Esophagus (tissue), 2 donors: ENCODE data around the gene ZNF444. TPM values are rescaled to one million over a fixed set of nuclear protein-coding genes. Genes with fewer than 3 reads are reported as not detected.
"Not testable (repeated sequence)": the region's sequence is repeated elsewhere in the genome, so short reads cannot be mapped to it uniquely, and the experiment has no call there.

Experiments
- H3K27ac ChIP-seq, 2 donors: one replicate each; pipeline ENCODE4 v1.5.1; 2013; ENCODE audit warnings: low read depth in 2 of 2, mild to moderate bottlenecking in 2 of 2, inconsistent platforms in 1 of 2, low read length in 1 of 2, moderate library complexity in 1 of 2
- H3K27me3 ChIP-seq, 2 donors: one replicate each; pipeline ENCODE4 v1.6.1; 2013; ENCODE audit warnings: low read length in 2 of 2, control low read depth in 1 of 2, mild to moderate bottlenecking in 1 of 2; ENCODE audit not compliant: insufficient read depth in 2 of 2, control insufficient read depth in 1 of 2
- H3K36me3 ChIP-seq, 2 donors: one replicate each; pipeline ENCODE4 v1.6.1; 2013; ENCODE audit warnings: low read length in 1 of 2; ENCODE audit not compliant: control insufficient read depth in 2 of 2, insufficient read depth in 2 of 2
- H3K4me1 ChIP-seq, 2 donors: one replicate each; pipeline ENCODE4 v1.6.1; 2013; ENCODE audit warnings: low read length in 1 of 2; ENCODE audit not compliant: control insufficient read depth in 2 of 2, insufficient read depth in 2 of 2
- H3K4me3 ChIP-seq, 2 donors: one replicate each; pipeline ENCODE4 v1.5.1; 2013; ENCODE audit warnings: low read length in 2 of 2, mild to moderate bottlenecking in 2 of 2, low read depth in 1 of 2, moderate library complexity in 1 of 2
- H3K9me3 ChIP-seq, 2 donors: one replicate each; pipeline ENCODE4 v1.6.1; 2013; ENCODE audit warnings: mild to moderate bottlenecking in 2 of 2, low read depth in 1 of 2, low read length in 1 of 2, moderate library complexity in 1 of 2; ENCODE audit not compliant: control insufficient read depth in 2 of 2, insufficient read depth in 1 of 2
- WGBS, 2 donors: extraction: QIAGEN DNeasy Blood & Tissue Kit; methylation state at CpG; one replicate each; pipeline ENCODE4 v1.1.7; 2013; 5-methylcytosine and 5-hydroxymethylcytosine counted together
- polyA plus RNA-seq, 2 donors: library from polyadenylated mRNA; stranded (reverse); fragments of 200-250 nt; gene quantifications; one replicate each; pipeline ENCODE4 v1.2.3, GENCODE V29; 2013
- donor health status: healthy with polysubstance abuse.
- donor health status: Bipolar disorder and iron deficiency.

The ZNF444 gene
- polyA plus RNA-seq, 2 donors: 12.9 to 16.0 TPM

DNA sequence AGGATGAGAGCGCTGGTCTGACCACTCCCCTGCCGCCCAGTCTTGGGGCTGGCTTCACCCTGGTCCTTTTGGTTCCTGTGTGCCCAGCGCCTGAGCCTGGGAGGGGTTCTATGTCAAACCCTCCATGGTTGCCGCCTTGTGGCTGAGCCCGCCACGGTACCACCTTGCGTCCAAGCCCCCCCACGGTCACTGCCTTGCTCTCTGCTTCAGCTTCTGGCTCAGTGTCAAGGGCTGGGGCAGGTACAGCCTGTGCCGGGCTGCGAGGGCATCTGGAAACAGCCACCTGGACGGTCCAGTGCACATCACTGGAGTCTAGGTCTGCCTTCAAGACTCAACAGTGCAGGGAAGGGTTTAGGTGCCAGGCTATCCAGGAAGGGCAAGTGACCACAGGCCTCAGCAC, 20.4 kb downstream of the ZNF444 start:
- Histone ChIP-seq H3K4me1 (peaks cover 0 to 4% of the 10 kb centered on the region in 2 donors), H3K36me3 (peaks cover 0 to 26% of the 10 kb centered on the region in 2 donors), H3K27me3 (no peaks in the 10 kb centered on the region), H3K4me3 (no peak overlapping the region), H3K9me3 (peaks cover 0 to 5% of the 10 kb centered on the region in 2 donors), H3K27ac (no peak overlapping the region)
- WGBS, 2 donors: 92 to 97% methylated on average over 11 of the region's 11 CpGs

DNA sequence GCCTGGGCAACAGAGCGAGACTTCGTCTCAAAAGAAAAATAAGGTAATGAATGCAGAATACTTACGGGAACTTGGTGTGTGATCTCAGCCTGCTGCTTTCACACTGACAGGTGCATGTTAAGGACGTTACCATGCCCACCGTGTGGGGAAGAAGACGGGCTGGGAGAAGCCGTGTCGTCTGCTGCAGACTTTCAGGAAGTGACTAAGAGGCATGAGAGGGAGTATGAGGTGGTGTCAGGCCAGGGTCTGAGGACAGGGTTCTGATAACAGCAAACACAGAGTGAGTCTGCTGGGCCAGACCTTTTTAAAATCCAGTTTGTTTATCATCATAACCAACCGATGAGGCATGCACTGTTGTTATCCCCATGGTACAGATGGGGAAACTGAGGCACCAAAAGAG, 21.2 kb downstream of the ZNF444 start:
- H3K4me1 ChIP-seq: no peaks in the 10 kb centered on the region
- peaks cover 0 to 26% of the 10 kb centered on the region in 2 donors for H3K36me3 ChIP-seq
- H3K9me3 ChIP-seq: peaks cover 0 to 5% of the 10 kb centered on the region in 2 donors
- H3K27ac ChIP-seq: no peak overlapping the region
- no peak overlapping the region for H3K4me3 ChIP-seq
- 65 to 69% methylated on average over 9 of the region's 9 CpGs for WGBS, 2 donors
- H3K27me3 ChIP-seq: no peaks in the 10 kb centered on the region

DNA sequence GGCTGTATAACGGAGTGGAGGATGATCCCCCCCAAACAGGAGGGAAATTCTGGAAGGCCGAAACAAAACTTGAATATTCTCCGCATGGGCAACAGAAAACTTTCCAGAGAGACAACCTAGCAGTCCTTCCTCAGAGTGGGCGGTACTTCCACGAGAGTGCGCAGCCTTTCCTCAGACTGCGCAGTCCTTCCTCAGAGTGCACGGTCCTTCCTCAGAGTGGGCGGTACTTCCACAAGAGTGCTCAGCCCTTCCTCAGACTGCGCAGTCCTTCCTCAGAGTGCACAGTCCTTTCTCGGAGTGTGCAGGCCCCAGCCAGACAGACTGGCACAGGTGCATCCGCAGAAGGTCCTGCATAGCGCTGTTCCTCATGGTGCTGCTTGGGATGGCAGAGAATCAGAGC, 22.0 kb downstream of the ZNF444 start:
- H3K27ac ChIP-seq: no peak overlapping the region
- H3K9me3 ChIP-seq: peaks cover 0 to 5% of the 10 kb centered on the region in 2 donors
- H3K27me3 ChIP-seq: no peaks in the 10 kb centered on the region
- peaks cover 0 to 24% of the 10 kb centered on the region in 2 donors for H3K36me3 ChIP-seq
- no peaks in the 10 kb centered on the region for H3K4me1 ChIP-seq
- no peak overlapping the region for H3K4me3 ChIP-seq
- WGBS, 2 donors: 88 to 91% methylated on average over 13 of the region's 13 CpGs

DNA sequence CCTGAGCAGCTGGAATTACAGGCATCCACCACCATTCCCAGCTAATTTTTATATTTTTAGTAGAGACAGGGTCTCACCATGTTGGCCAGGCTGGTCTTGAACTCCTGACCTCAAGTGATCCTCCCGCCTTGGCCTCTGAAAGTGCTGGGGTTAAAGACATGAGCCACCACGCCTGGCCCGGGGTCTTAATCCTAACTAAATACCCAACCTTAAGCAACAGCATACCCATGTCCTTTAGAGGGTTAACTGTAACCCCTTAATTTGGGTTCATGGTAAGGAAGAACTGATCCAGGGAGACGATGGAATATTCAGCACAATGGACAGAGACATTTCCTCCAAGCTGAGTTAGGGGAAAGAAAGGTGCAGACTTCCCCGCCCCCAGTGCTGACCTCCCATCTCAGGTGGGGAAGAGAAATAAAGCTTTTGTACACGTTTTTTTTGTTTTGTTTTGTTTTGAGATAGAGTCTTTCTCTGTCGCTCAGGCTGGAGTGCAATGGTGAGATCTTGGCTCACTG, 26.0 kb downstream of the ZNF444 start:
- Histone ChIP-seq H3K36me3 (no peaks in the 10 kb centered on the region), H3K9me3 (peaks cover 0 to 2% of the 10 kb centered on the region in 2 donors), H3K27ac (no peak overlapping the region), H3K27me3 (no peaks in the 10 kb centered on the region), H3K4me1 (peaks cover 0 to 4% of the 10 kb centered on the region in 2 donors), H3K4me3 (no peak overlapping the region)
- WGBS, 2 donors: 44 to 49% methylated on average over 7 of the region's 7 CpGs

GRCh38 chr19:56170261-56170660, 29.2 kb downstream of the ZNF444 start:
- peaks cover 0 to 3% of the 10 kb centered on the region in 2 donors for H3K27me3 ChIP-seq
- 45 to 50% methylated on average over 14 of the region's 14 CpGs for WGBS, 2 donors
- H3K27ac ChIP-seq: no peak overlapping the region
- H3K4me3 ChIP-seq: no peak overlapping the region
- H3K4me1 ChIP-seq: peaks cover 0 to 4% of the 10 kb centered on the region in 2 donors
- no peaks in the 10 kb centered on the region for H3K36me3 ChIP-seq
- H3K9me3 ChIP-seq: no peaks in the 10 kb centered on the region

DNA sequence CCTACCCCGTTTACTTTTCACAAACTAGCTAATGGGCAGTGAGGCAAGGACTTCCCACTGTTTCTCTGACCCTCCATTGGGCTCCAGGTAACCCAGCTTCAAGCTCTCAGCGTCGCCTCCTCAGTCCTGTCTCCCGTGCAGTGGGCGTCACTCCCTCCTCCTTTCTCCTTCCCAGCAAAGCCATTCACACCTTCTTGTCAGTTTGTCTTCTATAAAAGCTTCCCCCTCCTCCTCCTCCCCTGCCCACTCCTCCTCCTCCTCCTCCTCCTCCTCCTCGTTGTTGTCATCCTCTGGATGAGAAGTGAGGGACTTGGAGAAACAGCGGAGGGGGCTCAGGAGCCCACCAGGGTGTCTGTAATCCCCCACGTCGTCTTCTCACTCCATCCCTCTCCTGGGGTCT, 33.0 kb downstream of the ZNF444 start:
- H3K4me3 ChIP-seq: no peak overlapping the region
- no peak overlapping the region for H3K27ac ChIP-seq
- H3K27me3 ChIP-seq: peaks cover 0 to 3% of the 10 kb centered on the region in 2 donors
- no peaks in the 10 kb centered on the region for H3K36me3 ChIP-seq
- WGBS, 2 donors: 21 to 25% methylated on average over 9 of the region's 9 CpGs
- no peaks in the 10 kb centered on the region for H3K9me3 ChIP-seq
- peaks cover 0 to 4% of the 10 kb centered on the region in 2 donors for H3K4me1 ChIP-seq

GRCh38 chr19:56174550-56174949, 33.5 kb downstream of the ZNF444 start:
- H3K27ac ChIP-seq: no peak overlapping the region
- no peak overlapping the region for H3K4me3 ChIP-seq
- peaks cover 0 to 4% of the 10 kb centered on the region in 2 donors for H3K4me1 ChIP-seq
- no peaks in the 10 kb centered on the region for H3K36me3 ChIP-seq
- peaks cover 0 to 3% of the 10 kb centered on the region in 2 donors for H3K27me3 ChIP-seq
- 34 to 36% methylated on average over 11 of the region's 11 CpGs for WGBS, 2 donors
- H3K9me3 ChIP-seq: no peaks in the 10 kb centered on the region

- not testable (repeated sequence) for H3K9me3 ChIP-seq, H3K27ac ChIP-seq, H3K36me3 ChIP-seq, H3K4me3 ChIP-seq, H3K4me1 ChIP-seq, H3K27me3 ChIP-seq
- WGBS, 2 donors: 45 to 49% methylated on average over 13 to 15 of the region's 15 CpGs
Measured at GRCh38 chr19:56175861-56176307, 34.8 kb downstream of the ZNF444 start, which contains the start of gene GALP. GALP (plus strand) TSS chr19:56176008; CDS start chr19:56177109, 1,101 bp downstream.

DNA sequence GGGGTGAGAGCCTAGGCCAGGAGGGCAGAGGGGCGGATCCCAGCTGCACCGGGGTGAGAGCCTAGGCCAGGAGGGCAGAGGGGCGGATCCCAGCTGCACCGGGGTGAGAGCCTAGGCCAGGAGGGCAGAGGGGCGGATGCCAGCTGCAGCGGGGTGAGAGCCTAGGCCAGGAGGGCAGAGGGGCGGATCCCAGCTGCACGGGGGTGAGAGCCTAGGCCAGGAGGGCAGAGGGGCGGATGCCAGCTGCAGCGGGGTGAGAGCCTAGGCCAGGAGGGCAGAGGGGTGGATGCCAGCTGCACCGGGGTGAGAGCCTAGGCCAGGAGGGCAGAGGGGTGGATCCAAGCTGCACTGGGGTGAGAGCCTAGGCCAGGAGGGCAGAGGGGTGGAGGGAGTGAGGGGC, 35.2 kb downstream of the ZNF444 start:
- not testable (repeated sequence) for H3K27ac ChIP-seq, H3K4me1 ChIP-seq, H3K4me3 ChIP-seq, H3K36me3 ChIP-seq, H3K9me3 ChIP-seq, H3K27me3 ChIP-seq
- 69 to 73% methylated on average over 3 to 11 of the region's 11 CpGs for WGBS, 2 donors

- Histone ChIP-seq H3K9me3 (no peaks in the 10 kb centered on the region), H3K4me1 (no peaks in the 10 kb centered on the region), H3K27me3 (peaks cover 0 to 3% of the 10 kb centered on the region in 2 donors), H3K4me3 (no peak overlapping the region), H3K27ac (no peak overlapping the region), H3K36me3 (no peaks in the 10 kb centered on the region)
- WGBS, 2 donors: 75 to 78% methylated on average over 18 of the region's 18 CpGs
Measured at GRCh38 chr19:56176881-56177280, 35.8 kb downstream of the ZNF444 start.
